ENCODE data around the gene ELK1.

Gene ELK1

DNA sequence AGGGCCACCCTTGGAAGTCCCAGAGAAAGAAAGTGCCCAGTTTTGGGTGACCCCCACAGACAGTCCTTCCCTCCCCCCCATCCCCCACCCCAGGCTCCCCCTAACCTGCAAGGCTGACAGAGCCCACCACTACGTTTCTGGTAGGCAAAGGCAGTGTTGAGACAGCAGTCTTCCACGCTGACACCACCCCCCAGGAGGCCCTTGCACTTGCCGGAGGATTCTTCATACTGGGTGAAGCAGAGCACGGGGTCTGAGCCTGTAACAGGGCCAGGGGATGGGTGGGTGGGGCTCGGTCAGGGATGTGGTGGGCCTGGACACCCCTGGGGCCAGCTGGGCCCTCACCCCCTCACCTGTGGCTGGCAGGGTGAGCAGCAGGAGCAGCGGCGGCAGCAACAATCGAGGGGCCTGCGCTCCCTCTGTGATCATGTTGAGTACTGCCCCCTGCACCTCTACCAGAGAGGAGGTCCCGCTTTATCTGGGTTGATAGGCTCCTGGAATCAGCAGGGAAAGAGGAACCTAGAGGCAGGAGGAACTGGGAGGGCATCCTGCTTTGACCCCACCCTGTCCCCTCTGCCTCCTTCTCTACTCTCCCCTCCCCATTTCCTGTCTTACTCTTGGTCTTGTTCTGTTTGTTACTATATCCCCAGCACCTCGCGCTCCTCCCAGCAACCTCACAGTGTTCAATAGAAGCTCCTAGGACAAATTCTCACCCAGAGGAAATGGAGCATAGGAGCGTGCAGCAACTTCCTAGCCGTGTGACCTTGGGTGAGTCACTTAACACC lies 20.8 kb downstream of the ELK1 start, which contains the start of gene CFP:
Gene CFP, minus strand, starts transcription at position 512 of the 782 bp plus-strand sequence. Its CDS starts 86 bp downstream, at position 426.
- Histone ChIP-seq H3K4me2 (ENCODE audit: low read length) (no peak within 1 kb of the TSS), H3K79me2 (no peaks in the 10 kb centered on the region), H2AFZ (peak within 1 kb of the TSS; percentile 28), H3K9me3 (ENCODE audit: control insufficient read depth, low read length) (no peaks in the 10 kb centered on the region), H3K9ac (no peak within 1 kb of the TSS), H3K27me3 (ENCODE audit: control insufficient read depth, insufficient read depth, low read length) (no peaks in the 10 kb centered on the region), H3K27ac (no peak within 1 kb of the TSS), H3K4me1 (no peaks in the 10 kb centered on the region), H3K4me3 (ENCODE audit: low read depth, low read length) (no peak within 1 kb of the TSS), H3K36me3 (ENCODE audit: control insufficient read depth, insufficient read depth, low read length) (no peaks in the 10 kb centered on the region)
- TF ChIP-seq, protein P1, sequence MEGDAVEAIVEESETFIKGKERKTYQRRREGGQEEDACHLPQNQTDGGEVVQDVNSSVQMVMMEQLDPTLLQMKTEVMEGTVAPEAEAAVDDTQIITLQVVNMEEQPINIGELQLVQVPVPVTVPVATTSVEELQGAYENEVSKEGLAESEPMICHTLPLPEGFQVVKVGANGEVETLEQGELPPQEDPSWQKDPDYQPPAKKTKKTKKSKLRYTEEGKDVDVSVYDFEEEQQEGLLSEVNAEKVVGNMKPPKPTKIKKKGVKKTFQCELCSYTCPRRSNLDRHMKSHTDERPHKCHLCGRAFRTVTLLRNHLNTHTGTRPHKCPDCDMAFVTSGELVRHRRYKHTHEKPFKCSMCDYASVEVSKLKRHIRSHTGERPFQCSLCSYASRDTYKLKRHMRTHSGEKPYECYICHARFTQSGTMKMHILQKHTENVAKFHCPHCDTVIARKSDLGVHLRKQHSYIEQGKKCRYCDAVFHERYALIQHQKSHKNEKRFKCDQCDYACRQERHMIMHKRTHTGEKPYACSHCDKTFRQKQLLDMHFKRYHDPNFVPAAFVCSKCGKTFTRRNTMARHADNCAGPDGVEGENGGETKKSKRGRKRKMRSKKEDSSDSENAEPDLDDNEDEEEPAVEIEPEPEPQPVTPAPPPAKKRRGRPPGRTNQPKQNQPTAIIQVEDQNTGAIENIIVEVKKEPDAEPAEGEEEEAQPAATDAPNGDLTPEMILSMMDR (IDR thresholded peaks at IDR 0.05), result no peak

DNA sequence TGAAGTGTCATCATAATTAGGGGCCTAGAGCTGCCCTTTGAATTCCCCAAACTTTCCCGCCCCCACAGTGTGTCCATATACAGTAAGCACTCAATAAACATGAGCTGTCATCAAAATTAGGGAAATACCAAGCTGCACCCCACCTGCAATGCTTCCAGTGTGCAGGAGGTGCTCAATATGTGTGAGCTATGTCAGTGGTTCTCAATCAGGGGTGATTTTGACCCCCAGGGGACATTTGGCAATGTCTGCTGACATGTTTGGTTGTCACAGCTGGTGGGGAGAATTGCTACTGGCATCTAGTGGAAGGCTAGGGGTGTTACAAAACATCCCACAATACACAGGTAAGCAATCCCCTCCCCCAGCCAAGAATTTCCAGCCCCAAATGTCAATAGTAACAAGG lies 21.4 kb downstream of the ELK1 start:
- Histone ChIP-seq H3K9ac (no peak overlapping the region), H3K79me2 (no peaks in the 10 kb centered on the region), H3K27me3 (ENCODE audit: control insufficient read depth, insufficient read depth, low read length) (no peaks in the 10 kb centered on the region), H3K4me3 (ENCODE audit: low read depth, low read length) (no peak overlapping the region), H3K4me1 (no peaks in the 10 kb centered on the region), H3K36me3 (ENCODE audit: control insufficient read depth, insufficient read depth, low read length) (no peaks in the 10 kb centered on the region), H2AFZ (peak overlapping the region; percentile 28), H3K9me3 (ENCODE audit: control insufficient read depth, low read length) (no peaks in the 10 kb centered on the region), H3K4me2 (ENCODE audit: low read length) (no peak overlapping the region), H3K27ac (no peak overlapping the region)
- TF ChIP-seq, protein P1 (IDR thresholded peaks at IDR 0.05), result no peak

DNA sequence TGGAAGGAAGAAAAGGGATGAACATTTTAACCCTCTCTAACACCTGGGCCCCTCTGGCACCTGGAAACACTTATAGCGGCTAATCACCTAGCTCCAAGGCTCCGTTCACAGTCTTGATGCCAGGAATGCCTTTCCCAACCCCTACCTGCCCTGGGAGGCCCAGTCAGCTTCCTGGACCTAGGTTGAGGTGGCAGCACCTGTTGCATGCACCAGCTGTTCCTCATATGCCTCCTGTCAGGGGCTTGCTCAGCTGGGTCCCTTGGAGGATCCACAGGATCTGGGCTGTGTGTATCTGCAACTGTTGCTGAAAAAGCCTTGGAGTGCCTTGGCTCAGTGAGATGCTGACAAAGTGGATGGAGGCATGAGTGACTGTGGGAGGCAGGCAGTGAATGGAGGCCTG lies 25.0 kb downstream of the ELK1 start:
- Histone ChIP-seq H3K4me1 (no peaks in the 10 kb centered on the region), H2AFZ (no peak overlapping the region), H3K9ac (no peak overlapping the region), H3K4me3 (ENCODE audit: low read depth, low read length) (no peak overlapping the region), H3K27me3 (ENCODE audit: control insufficient read depth, insufficient read depth, low read length) (no peaks in the 10 kb centered on the region), H3K9me3 (ENCODE audit: control insufficient read depth, low read length) (no peaks in the 10 kb centered on the region), H3K79me2 (no peaks in the 10 kb centered on the region), H3K4me2 (ENCODE audit: low read length) (no peak overlapping the region), H3K27ac (no peak overlapping the region), H3K36me3 (ENCODE audit: control insufficient read depth, insufficient read depth, low read length) (no peaks in the 10 kb centered on the region)
- TF ChIP-seq, protein P1 (IDR thresholded peaks at IDR 0.05), result no peak

DNA sequence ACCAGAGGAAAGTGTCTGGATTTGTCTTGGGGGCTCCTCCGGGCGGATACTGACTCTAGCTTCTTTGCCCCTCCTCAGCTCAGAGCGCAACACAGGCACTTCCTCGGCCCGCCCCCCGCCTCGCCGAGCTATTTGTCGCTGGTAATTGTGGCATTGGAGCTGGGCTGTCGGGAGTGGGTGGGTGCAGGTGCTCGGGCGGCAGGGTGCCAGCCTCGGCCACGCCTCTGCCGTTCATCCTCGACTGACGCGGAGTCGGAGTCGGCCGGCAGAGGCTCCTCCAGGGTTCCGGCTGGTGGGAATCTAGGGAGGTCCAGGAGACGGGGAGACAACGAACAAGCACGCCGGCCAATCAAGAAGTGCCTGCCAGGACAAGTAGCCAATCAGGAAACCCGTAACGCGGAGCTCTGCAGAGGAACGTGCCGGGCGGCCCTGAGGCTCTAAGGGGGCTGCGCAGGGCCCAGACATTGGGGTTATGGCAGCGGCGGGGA lies 26.8 kb downstream of the ELK1 start:
- Histone ChIP-seq H2AFZ (peak overlapping the region; percentile 79), H3K4me1 (no peaks in the 10 kb centered on the region), H3K36me3 (ENCODE audit: control insufficient read depth, insufficient read depth, low read length) (no peaks in the 10 kb centered on the region), H3K4me3 (ENCODE audit: low read depth, low read length) (no peak overlapping the region), H3K27me3 (ENCODE audit: control insufficient read depth, insufficient read depth, low read length) (no peaks in the 10 kb centered on the region), H3K4me2 (ENCODE audit: low read length) (no peak overlapping the region), H3K9ac (no peak overlapping the region), H3K27ac (no peak overlapping the region), H3K9me3 (ENCODE audit: control insufficient read depth, low read length) (no peaks in the 10 kb centered on the region), H3K79me2 (no peaks in the 10 kb centered on the region)
- TF ChIP-seq, protein P1 (IDR thresholded peaks at IDR 0.05), result no peak

DNA sequence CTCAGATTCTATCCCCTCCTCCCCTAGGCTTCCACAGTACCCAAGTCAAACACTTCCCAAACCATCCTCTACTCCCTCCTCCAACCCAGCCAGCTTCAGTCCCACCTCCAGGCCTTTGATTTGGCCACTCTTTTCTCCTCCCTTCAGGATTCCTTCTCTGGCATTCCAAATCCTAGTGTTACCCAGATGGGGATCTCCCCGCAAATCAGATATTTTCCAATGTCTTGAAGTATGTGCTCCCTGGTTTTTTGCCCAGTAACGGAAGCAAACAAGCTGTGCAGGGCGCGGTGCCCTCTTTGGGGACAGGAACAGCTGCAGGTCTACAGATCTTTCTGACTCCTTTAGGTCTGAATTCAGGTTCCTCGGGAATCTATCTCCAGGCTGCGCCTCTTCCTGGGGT lies 28.5 kb downstream of the ELK1 start:
- no peaks in the 10 kb centered on the region for H3K4me1 ChIP-seq
- H3K27me3 ChIP-seq (ENCODE audit: control insufficient read depth, insufficient read depth, low read length), result no peaks in the 10 kb centered on the region
- no peaks in the 10 kb centered on the region for H3K79me2 ChIP-seq
- H3K27ac ChIP-seq, result no peak overlapping the region
- no peak overlapping the region for H3K9ac ChIP-seq
- H3K36me3 ChIP-seq (ENCODE audit: control insufficient read depth, insufficient read depth, low read length), result no peaks in the 10 kb centered on the region
- TF ChIP-seq, protein P1 (IDR thresholded peaks at IDR 0.05), result no peak
- H2AFZ ChIP-seq, result no peak overlapping the region
- no peaks in the 10 kb centered on the region for H3K9me3 ChIP-seq (ENCODE audit: control insufficient read depth, low read length)
- no peak overlapping the region for H3K4me3 ChIP-seq (ENCODE audit: low read depth, low read length)
- H3K4me2 ChIP-seq (ENCODE audit: low read length), result no peak overlapping the region

All from parathyroid adenoma (tissue), 2 donors.